ENCODE results near the gene LARP4B. TPM values are rescaled to one million over a fixed set of nuclear protein-coding genes. Genes with fewer than 3 reads are reported as not detected.

Gene LARP4B
- total and polyA plus RNA-seq, 2 donors (not counting 3 experiments of a cell fraction or from before 2014, with no cell fraction given): 27.4 to 101 TPM

GRCh38 chr10:813286-813685 lies 118.2 kb downstream of the LARP4B start:
- CTCF ChIA-PET: no interaction called here
- intact Hi-C loops (cut with micrococcal nuclease): no loop called here

More at GRCh38 chr10:813286-813685, 118.2 kb downstream of the LARP4B start:
- TF ChIP-seq FOS (IDR thresholded peaks at IDR 0.05; ENCODE audit: borderline replicate concordance, insufficient read depth, low read length) (no peak), POLR2A (IDR thresholded peaks at IDR 0.05; ENCODE audit: low read depth, low read length) (no peak), MYC (IDR thresholded peaks at IDR 0.05; ENCODE audit: low read depth, low read length) (no peak), EZH2 (IDR thresholded peaks at IDR 0.05; ENCODE audit: borderline replicate concordance, low read depth, low read length, severe bottlenecking) (no peak), MAX (IDR thresholded peaks at IDR 0.05; ENCODE audit: insufficient read depth, insufficient read length) (no peak), JUN (IDR thresholded peaks at IDR 0.05; ENCODE audit: borderline replicate concordance, insufficient read depth, insufficient read length, low read depth) (no peak), POLR2AphosphoS5 (IDR thresholded peaks at IDR 0.05; ENCODE audit: insufficient read depth, low read depth, low read length) (no peak), GATA2 (IDR thresholded peaks at IDR 0.05; ENCODE audit: insufficient read depth, insufficient read length, low read depth, low read length) (no peak)
- TF ChIP-seq, protein P1, sequence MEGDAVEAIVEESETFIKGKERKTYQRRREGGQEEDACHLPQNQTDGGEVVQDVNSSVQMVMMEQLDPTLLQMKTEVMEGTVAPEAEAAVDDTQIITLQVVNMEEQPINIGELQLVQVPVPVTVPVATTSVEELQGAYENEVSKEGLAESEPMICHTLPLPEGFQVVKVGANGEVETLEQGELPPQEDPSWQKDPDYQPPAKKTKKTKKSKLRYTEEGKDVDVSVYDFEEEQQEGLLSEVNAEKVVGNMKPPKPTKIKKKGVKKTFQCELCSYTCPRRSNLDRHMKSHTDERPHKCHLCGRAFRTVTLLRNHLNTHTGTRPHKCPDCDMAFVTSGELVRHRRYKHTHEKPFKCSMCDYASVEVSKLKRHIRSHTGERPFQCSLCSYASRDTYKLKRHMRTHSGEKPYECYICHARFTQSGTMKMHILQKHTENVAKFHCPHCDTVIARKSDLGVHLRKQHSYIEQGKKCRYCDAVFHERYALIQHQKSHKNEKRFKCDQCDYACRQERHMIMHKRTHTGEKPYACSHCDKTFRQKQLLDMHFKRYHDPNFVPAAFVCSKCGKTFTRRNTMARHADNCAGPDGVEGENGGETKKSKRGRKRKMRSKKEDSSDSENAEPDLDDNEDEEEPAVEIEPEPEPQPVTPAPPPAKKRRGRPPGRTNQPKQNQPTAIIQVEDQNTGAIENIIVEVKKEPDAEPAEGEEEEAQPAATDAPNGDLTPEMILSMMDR (IDR thresholded peaks at IDR 0.05; ENCODE audit: extremely low read depth in 1 of 2, insufficient read depth in 1 of 2, low read depth in 1 of 2, low read length in 2 of 2): no peak
- FAIRE-seq (no peak), DNase-seq (ENCODE audit: low read depth, low spot score) (no peak)
- H2AFZ ChIP-seq (ENCODE audit: low read depth, low read length): no peak overlapping the region
- H3K79me2 ChIP-seq (ENCODE audit: control insufficient read depth, insufficient read depth, low read length): no peaks in the 10 kb centered on the region
- no peaks in the 10 kb centered on the region for H3K4me1 ChIP-seq (ENCODE audit: control insufficient read depth, extremely low read depth, insufficient read depth, low read length)
- no peaks in the 10 kb centered on the region for H4K20me1 ChIP-seq (replicated peaks; ENCODE audit: control insufficient read depth, extremely low read depth, insufficient read depth, low read length)
- H3K4me2 ChIP-seq (ENCODE audit: insufficient read depth, low read length): no peak overlapping the region
- no peak overlapping the region for H3K9ac ChIP-seq (replicated peaks; ENCODE audit: extremely low read depth, insufficient read depth, low read length)
- no peak overlapping the region for H3K4me3 ChIP-seq (replicated peaks in 1 of 3; ENCODE audit: insufficient read depth in 1 of 3, low read depth in 1 of 3, low read length in 3 of 3)
- no peaks in the 10 kb centered on the region for H3K9me3 ChIP-seq (replicated peaks; ENCODE audit: control insufficient read depth, insufficient read depth, low read length)
- H3K27me3 ChIP-seq (ENCODE audit: control insufficient read depth in 2 of 2, insufficient read depth in 2 of 2, low read length in 2 of 2): no peaks in the 10 kb centered on the region
- BruUV-seq (replicated peaks): no TSS peak
- no peaks in the 10 kb centered on the region for H3K9me1 ChIP-seq (replicated peaks; ENCODE audit: control insufficient read depth, extremely low read depth, insufficient read depth, low read length)
- dilution Hi-C loops (cut with MboI; ENCODE audit: extremely low pct_ligation_motif_present, low sequenced_read_pairs): no loop called here
- H3K27ac ChIP-seq (ENCODE audit: insufficient read depth, low read depth, low read length): no peak overlapping the region
- H3K36me3 ChIP-seq (ENCODE audit: control insufficient read depth in 2 of 2, extremely low read depth in 1 of 2, insufficient read depth in 2 of 2, low read length in 2 of 2): peaks cover 23 to 53% of the 10 kb centered on the region in 2 experiments
- POLR2A ChIA-PET: no interaction called here

Data from endothelial cell of umbilical vein (primary cell).